Prostate gland (tissue), 2 donors: Measurements from ENCODE around the gene KLHL29.

Source experiments
- POLR2AphosphoS5 ChIP-seq: sonication (generic); formaldehyde crosslinking; IDR thresholded peaks from one replicate; pipeline ENCODE4 v1.6.1; 2017; ENCODE audit warnings: antibody characterized with exemption
- TF ChIP-seq, protein P1 (sequence below), 4 experiments: fragments of 200-600 bp in 2 of 4; fragments of 450-650 bp in 2 of 4; sonication (generic) in 2 of 4; IDR thresholded peaks; 1 replicate in 3 of 4; 2 replicates in 1 of 4; pipeline ENCODE4 v1.5.1; 2016 to 2019; ENCODE audit warnings: antibody characterized with exemption in 4 of 4, mild to moderate bottlenecking in 2 of 4, moderate library complexity in 2 of 4

DNA sequence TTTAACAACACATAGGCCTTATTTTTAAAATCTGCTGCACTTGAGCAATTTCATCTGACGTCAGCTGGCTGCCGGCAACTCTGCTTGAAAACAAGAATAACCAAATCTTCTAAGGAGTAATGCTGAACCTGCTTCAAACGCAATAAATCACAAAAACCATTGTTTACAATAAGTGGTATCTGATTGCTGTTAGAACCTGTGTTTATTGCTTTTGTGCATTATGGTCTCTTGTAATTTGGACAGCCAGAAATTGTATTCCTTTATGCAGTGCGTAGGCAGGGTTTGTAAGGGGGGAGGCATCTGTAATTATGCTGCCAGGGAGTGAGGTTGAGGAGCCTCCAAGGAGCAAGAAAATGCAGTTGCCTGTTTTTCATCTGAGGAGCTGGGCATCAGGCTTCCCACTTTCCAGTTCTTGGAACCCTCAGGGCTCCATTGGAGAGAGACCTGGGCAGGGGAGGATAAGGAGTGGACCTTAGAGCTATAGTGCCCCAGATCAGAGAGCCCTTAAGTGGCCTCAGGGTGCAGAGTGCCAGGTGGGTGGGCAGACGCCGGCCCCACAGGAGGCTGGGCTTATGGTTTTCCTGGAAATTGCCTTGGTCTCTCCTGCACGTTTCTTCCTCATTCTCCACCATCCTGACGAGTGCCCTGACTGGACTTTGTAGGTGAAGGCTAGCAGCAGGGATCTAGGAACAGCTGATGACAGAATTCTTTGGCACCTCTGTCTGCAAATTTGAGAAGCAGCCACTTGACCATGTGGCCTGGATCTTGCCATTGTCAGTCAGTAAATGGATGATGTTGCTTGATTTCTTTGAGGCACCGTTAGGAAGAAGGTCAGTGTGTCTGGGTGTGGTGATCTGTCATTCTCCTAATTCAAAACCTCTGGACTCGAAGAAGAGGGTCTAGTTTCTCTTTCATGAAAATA lies 129.2 kb downstream of the KLHL29 start:
- TF ChIP-seq POLR2AphosphoS5 = no peak
- TF ChIP-seq, protein P1, sequence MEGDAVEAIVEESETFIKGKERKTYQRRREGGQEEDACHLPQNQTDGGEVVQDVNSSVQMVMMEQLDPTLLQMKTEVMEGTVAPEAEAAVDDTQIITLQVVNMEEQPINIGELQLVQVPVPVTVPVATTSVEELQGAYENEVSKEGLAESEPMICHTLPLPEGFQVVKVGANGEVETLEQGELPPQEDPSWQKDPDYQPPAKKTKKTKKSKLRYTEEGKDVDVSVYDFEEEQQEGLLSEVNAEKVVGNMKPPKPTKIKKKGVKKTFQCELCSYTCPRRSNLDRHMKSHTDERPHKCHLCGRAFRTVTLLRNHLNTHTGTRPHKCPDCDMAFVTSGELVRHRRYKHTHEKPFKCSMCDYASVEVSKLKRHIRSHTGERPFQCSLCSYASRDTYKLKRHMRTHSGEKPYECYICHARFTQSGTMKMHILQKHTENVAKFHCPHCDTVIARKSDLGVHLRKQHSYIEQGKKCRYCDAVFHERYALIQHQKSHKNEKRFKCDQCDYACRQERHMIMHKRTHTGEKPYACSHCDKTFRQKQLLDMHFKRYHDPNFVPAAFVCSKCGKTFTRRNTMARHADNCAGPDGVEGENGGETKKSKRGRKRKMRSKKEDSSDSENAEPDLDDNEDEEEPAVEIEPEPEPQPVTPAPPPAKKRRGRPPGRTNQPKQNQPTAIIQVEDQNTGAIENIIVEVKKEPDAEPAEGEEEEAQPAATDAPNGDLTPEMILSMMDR (IDR thresholded peaks at IDR 0.05) = no peak
